Ramos (cell line): ENCODE results near the gene FADS6.

ENCODE experiments used
- in situ Hi-C: fragments of 300-500 bp; cut with MboI; formaldehyde crosslinking; loops from one replicate; pipeline ENCODE4 v1.14.3; 2022; ENCODE audit warnings: low sequenced_read_pairs; ENCODE audit not compliant: unreplicated experiment

Gene FADS6

DNA sequence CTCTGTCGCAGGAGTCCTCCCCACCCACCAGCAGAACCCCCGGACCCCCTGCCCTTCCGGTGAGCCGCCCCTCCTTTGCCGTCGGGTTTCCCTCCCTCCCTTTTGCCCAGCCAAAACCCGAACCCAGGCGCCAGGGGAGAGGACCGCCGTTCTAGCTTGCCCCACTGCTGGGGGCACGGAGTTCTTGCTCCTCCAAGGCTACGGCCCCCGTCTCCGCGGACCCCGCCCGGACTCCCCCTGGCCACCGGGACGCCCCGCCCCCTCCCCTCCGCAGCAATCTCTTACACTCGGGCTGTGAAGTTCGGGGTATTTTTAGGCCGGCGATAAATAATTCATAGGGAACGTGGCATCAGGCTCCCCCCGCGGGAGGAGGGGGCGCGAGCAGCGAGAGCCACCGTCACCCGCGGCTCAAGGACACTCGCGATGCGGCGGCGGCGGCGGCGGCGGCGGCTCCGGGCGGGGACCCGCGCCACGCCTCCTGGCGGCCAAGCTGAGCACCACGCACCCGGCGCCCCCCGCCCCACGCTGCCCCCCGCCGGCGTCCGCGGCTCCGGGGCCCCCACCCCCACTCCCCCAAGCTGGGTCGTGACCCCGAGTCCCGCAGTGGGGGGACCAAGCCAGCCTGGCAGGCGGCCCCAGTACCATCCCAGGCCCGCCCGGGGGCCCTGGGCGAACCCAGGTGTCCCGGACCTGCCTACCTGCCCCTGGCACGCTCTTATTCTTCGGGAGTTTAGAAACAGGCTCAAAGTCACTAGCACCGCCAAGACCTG lies 33.8 kb downstream of the FADS6 start, which contains the start of gene GRIN2C:
Gene GRIN2C, minus strand, starts transcription at position 427 of the 770 bp plus-strand sequence. CDS start 4,793 bp downstream, outside the sequence.
- in situ Hi-C loops = loop anchor here (10.0 kb wide), 1 partner anchor 205 kb away; no protein-coding TSS in a partner anchor

DNA sequence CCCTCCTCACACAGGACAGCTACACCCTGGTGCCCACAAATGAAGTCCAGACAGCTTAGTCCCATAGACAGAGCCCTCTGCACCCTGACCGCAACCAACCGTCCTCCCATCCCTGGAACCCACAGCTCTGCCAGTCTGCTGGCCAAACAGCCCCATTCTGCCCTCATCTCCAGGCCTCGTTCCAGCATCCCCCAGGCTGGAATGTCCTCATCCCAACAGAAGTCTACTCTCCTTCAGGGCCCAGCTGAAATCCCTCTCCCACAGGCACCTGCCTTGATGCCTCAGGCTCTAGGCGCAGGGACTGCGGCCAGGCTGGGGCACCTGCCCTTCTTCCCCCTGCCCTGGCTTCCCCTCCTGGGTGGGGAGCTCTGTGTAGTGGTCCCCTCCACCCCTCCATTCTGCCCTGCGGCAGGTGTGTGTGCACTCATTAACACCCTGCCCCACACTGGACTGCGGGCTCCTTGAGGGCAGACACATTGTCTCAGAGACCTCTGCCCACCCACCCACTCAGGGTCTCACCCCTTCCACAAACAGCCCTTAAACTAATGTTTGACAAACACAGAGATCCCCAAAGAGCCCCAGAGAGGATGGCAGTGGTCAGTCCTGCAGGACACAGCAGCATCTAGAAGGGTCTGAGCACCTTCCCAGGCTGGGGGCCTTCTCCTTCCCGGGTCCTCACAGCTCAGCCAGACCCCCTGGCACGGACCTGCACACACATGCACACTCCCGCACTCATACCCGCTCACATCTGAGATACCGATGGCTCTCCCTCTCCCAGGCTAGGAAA lies 34.6 kb downstream of the FADS6 start:
- in situ Hi-C loops = no loop called here

DNA sequence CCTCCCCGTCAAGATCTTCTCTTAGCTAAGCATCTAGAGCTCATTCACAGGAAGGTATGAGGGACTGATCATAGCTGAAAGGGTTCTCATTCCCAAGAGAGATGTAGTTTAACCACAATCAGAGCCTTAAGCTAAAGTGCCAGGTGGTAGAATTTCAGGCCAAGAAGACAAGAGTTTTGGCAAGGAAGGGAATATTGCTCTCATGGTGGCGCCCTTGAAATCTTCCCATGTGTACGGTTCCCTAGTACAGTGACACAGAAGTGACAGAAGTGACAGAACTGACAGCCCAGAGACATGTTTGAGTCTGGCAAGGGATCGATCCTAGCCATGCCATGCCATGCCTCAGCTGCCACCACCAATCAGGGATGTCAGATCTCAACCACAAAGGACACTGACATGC lies 36.2 kb downstream of the FADS6 start:
- in situ Hi-C loops = no loop called here

DNA sequence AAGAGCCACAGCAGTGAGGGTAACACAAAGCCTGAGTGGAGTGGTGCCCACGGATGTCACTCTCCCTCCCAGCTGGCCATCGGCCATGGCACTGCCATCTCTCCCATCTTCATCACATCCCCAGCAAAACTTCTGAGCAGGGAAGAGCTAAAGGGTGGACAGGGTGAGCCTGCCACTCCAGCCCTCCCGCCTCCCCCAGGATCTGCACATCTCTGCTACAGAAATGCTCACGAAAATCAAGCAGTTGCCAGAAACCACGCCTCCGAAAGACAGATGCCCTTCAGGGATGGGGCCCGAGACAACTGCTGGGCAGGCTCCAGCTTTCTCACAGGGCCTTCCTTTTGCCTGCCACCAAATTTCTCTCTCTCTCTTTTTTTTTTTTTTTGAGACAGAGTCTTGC lies 37.3 kb downstream of the FADS6 start:
- in situ Hi-C loops = no loop called here

DNA sequence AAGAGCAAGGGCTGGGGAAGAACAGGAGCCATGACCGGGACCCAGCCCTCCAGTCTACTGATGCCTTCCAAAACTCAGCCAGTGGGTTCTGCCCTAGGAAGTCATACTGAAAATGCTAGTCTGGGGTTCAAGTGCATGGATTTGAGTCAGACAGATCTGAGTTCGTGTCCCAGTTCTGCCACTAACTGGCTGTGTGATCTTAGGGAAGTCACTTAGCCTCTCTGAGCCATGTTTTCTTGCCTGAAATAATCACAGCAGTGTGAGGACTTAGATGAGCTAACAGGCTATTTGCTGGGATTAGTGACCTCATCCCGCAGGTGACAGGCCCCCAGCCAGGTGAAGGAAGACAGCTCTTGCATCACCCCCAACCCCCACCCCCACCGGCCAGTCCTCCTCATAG lies 38.1 kb downstream of the FADS6 start:
- in situ Hi-C loops = no loop called here

DNA sequence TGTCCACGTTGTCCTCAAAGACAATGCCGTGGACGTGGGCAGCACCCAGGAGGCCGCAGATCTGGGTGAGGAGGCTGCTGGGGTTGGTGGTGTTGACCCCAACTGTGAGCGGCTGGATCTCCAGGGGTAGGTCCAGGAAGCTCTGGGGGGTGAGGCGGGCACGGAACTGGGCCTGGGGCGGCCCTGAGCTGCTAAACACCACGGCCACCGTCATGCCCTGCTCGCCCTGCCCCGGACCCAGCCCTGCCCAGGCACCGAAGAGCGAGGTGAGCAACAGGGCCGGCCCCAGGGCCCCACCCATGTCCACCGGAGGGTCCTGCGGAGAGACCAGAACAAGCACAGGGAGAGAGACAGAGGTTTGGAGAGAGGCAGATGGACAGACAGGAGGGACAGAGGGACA lies 38.6 kb downstream of the FADS6 start:
- in situ Hi-C loops = no loop called here

DNA sequence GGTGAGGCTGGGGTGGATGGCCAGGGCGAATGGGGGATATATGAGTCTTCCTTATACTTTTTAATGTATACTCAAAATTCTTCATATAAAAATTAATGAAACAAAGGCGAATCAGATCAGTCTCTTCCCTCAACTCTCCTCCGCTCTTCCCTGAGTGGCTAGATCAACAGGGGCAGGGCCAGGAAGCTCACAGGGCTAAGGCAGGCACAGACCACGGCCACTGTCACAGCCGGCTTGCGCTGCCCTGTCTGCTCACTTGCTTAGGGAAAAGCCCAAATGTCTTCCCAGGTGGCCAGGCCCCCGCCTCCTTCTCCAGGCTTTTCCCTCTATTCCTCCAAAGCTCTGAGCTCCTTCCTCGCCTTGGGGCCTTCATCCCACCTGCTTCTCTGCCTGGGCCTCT lies 39.8 kb downstream of the FADS6 start:
- in situ Hi-C loops = no loop called here

DNA sequence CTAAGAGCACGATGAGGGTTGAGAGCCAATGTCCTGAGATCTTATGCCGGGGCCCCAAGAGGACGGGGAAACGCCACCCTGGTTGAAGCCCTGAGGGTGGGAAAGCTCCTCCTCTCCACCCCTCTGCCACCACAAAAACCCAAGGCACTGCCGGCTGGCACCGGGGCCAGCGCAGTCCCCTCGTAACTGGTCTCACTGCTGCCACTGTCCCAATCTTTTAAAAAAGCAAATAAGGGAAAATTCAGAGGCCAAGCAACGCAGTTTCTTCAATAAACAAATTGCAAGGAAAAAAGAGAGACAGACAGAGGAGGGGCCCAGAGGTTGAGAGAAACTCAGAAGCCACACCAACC lies 40.4 kb downstream of the FADS6 start:
- in situ Hi-C loops = no loop called here

DNA sequence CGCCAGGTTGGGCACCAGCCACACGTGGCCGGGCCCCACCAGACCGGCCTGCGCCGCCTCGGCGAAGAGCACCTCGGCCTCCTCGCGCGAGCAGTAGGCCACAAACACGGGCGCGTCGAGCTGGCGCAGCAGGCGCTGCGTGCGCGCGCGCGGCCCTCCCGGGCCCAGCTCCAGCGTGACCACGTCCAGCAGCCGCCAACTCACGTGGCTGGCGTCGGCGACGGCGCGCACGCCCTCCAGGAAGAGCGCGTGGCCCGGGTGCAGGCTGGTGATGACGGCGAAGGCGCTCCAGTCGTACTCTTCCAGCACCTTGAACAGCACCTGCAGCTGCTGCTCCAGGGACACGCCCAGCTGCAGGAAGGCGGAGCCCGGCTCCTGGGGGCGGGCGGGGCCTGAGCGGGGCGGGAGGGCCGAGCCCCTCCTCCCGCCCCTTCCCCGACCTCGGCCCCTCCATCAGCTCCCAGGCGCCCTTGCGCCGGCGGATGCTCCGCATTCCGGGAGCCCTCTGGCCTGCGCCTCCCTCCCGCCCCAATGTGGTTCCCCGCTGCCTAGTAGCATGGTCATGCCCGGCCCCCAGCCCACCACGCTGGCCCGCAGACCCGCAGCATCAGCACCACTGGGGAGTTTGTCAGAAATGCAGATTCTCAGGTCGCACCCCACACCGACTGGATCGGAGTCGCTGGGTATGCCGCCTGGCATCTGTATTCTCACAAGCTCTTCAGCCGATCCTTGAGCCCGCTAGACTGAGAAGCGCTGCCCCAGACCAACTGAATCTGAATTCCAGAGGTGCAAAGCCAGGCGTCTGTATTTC lies 41.0 kb downstream of the FADS6 start:
- in situ Hi-C loops = no loop called here

DNA sequence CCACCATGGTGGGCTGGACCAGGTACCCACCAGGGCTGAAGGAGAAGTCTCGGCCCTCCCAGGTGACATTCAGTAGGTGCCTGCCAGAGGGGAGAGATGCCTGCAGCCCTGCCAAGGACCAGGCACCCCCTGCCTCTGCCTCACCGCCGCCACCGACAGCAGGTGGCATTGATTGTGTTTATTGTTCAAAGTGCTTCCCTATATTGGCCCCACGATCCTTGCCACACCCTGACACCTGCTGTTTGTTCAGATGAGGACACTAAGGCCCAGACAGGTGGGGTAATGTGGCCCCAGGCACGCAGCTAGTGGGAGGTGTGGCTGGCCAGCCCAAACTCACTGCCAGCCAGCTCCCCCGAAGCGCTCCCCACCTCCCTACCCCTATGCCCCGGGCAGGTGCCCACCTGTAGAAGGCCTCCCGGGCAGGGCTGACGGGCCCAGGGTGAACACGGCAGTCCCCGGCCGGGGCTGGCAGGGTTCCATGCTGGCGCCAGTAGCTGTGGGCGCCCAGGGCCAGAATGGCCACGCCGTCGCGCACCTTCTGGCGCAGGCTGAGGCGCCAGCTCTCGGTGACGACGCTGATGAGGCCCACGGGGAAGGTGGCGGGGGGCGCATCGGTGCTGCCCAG lies 41.7 kb downstream of the FADS6 start:
- in situ Hi-C loops = no loop called here

DNA sequence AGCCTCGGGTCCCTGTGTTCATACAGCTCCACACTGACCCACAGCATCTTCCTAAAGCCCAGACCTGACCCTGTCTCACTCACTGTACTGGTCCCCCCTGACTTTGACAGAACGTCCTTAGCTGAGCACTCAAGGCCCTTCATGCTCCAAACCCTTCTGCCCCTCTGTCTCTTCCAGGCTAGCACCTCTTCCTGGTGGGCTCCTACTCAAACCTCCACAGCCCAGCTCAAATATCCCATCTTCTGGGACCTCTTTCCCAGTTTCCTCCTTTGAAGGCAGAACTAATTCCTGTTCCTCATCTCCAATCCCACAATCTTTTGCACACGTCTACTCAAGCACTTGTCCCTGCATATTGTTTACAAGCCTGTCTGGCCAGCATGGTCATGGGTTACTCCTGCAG lies 42.5 kb downstream of the FADS6 start:
- in situ Hi-C loops = no loop called here

DNA sequence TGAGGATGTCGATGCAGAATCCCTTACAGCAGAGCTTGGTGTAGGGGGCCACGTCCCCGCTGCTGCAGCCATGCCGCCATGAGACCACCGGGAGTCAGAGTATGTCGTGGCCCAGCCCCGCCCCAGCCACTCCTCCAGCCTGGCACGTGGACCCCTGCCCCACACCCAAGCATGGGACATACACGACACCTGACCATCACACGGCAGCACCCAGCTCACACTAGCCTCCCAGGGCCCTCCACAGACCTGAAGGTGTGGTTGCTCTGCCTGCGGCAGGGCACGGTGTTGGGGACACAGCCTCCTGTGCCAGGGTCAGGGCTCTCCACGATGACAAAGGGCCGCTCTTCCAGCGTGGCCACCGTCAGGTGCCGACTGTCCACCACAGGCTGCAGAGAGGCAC lies 43.1 kb downstream of the FADS6 start:
- in situ Hi-C loops = no loop called here

DNA sequence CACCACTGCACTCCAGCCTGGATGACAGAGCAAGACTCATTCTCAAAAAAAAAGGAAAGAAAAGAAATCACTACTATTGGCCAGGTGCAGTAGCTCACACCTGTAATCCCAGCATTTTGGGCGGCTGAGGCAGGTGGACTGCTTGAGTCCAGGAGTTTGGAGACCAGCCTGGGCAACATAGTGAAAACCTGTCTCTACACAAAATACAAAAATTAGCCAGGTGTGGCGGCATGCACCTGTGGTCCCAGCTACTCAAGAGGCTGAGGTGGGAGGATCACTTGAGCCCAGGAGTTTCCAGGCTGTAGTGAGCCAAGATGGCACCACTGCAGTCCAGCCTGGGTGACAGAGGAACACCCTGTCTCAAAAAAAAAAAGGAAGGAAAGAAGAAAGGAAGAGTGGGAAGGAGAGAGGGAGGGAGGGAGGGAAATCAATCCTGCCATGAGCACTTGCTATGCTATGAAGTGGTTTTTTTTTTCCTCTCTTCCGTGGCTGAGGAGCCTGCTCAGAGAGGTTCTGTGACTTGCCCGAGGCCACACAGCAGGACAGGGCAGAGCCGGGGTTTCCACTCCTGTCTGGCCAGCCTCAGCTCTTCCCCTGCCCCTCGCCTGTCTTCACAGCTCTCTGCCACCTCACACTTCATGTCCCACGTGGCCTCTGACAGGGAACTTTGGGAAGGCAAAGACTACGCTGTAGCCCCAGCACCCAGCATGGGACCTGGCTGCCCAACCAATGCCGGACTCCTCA lies 44.6 kb downstream of the FADS6 start:
- in situ Hi-C loops = no loop called here

DNA sequence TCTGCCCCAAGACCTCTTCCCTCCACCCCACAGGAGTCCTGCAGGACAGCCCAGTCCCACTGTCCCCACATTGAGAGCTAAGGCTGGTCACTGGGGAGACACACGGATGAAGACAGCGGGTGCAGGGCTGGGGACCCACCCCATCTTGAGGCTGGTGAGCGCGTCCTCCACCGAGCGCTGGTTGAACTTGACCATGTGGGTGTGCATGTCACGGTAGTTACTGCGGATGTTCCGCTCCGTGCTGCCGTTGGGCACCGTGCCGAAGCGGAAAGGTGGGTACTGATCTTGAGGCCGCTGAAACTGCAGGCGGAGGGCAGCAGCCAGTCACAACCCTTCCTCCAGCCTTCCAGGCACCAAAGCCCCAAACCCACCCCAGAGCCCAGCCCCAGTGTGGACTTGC lies 46.8 kb downstream of the FADS6 start:
- in situ Hi-C loops = no loop called here

DNA sequence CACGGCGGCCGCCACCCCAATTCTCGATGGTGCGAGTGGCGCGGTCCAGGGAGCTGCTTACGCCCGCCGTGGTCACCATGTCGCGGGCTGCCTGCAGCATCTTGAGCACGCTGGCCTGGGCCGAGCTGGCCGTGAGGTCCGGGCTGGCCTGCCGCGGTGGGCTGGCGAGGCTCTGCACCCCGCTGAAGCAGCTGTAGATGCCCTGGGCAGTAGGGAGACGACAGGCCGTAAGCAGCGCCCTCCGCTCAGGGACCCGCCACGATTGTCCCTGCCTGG lies 50.1 kb downstream of the FADS6 start:
- in situ Hi-C loops = no loop called here

DNA sequence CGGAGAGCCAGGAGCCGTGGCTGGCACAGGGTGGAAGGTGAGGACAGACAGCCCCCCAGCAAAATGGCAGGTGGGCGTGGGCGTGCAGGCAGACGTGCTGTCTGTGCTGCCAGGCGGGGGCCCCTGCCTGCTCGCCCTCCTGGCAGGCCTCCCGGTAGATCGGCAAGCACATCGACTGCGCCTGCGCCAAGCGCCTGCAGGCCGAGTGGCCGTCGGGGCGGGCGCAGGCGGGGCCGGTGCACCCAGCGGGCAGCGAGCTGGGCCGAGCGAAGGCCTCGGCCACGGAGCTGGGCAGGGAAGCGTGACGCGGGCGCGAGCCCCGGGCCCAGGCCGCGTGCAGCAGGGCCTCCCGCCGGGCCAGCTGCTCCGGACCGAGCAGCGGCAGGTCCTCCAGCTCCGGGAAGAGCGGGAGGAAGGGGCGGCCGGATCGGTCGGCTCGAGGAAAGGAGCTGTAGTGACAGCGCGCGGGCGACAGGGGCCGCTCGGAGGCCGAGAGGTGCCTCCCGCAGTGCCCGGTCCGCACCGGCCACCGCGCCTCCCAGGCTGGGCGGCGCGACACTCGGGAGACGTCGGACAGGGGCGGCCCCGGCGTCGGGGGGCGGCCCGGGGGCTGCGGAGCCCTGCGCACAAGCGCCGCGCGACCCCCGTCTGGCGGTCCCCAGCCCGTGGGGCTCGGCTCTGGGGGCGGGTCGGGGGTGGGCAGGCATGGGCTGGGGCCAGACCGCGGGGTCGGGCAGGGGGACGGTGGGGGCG lies 50.7 kb downstream of the FADS6 start:
- in situ Hi-C loops = no loop called here

DNA sequence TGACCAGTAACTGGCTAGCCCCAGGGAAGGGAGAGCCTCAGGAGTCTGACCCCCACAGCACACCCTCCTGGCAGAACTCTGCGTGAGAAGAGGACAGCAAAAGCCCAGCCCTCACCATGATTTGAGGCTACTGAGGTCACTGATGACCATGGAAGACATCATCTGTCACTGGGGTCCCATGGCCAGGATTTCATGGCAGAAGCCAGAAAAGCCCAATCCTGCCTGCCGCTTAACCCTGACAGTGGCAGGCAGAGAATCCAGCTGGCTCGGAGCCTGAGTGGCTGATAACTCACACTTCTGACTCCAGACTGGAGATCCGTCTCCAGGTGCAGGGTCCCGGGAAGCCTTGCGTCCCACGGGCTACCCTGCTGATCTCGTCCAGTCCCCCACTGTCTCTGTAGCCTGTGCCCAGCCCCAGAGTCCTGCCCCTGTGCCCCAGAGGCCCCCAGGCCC lies 51.3 kb downstream of the FADS6 start:
- in situ Hi-C loops = no loop called here

DNA sequence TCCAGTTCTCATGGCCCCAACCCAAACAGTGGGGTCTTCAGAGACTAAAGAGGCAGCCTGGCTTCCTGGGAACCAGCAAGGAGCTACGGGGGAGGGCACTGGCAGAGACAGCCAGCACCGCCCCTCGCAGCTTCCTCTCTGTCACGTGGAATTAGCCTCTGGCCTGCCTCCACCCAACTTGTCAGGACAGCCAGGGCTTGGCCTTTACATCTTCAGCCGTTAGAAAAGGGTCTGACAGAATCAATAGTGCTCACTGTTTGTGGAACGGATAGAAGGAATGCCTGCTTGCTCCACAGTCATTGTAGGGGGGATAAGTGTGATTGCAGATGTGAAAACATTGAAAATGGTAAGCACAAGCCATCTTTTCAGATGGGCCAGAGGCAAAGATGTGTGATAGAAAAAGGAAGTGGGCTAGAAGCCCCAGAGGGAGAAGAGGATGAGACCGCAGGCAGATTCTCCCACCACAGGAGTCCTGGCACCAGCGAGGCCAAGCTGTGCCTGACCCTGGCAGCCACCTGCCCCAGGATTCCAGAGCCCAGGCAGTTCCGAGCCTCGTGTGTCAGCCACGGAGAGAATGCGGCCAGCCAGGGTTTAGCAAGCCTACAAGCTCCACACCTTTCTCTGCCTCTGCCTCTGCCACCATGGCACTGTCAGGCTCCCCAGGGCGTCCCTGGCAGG lies 52.3 kb downstream of the FADS6 start:
- in situ Hi-C loops = no loop called here
